SK-N-SH treated with all-trans-retinoic acid at 6 μM for 48 hours (cell line): ENCODE results near the gene GRID1.

Source experiments
- ATAC-seq: fragments of 200-7000 bp; cut with Tn5 transposase; 3 replicates; pipeline ENCODE4 v1.9.1; 2020; ENCODE audit warnings: mild to moderate bottlenecking, moderate library complexity
- ARNTL ChIP-seq: fragments of 450-650 bp; formaldehyde crosslinking; IDR thresholded peaks from 2 replicates; pipeline ENCODE4 v1.5.0; 2020; ENCODE audit warnings: low read depth, mild to moderate bottlenecking, moderate library complexity, borderline replicate concordance
- BACH2 ChIP-seq: fragments of 250-450 bp; sonication (Bioruptor Pico); IDR thresholded peaks from 2 replicates; pipeline ENCODE4 v1.9.0; 2021; ENCODE audit warnings: mild to moderate bottlenecking, borderline replicate concordance
- CSDC2 ChIP-seq: fragments of 250-450 bp; sonication (Bioruptor Pico); IDR thresholded peaks from 2 replicates; pipeline ENCODE4 v1.5.0; 2020; ENCODE audit warnings: mild to moderate bottlenecking, moderate library complexity
- ESRRG ChIP-seq: fragments of 250-450 bp; sonication (Bioruptor Pico); IDR thresholded peaks from 2 replicates; pipeline ENCODE4 v1.6.1; 2021; ENCODE audit warnings: mild to moderate bottlenecking
- GLIS3 ChIP-seq: fragments of 250-450 bp; sonication (Bioruptor Pico); IDR thresholded peaks from 2 replicates; pipeline ENCODE4 v1.5.0; 2020; ENCODE audit warnings: mild to moderate bottlenecking, moderate library complexity
- ISL1 ChIP-seq: fragments of 250-450 bp; sonication (Bioruptor Pico); IDR thresholded peaks from 2 replicates; pipeline ENCODE4 v2.1.2; 2022; ENCODE audit warnings: mild to moderate bottlenecking, moderate library complexity
- OSR1 ChIP-seq: fragments of 250-450 bp; sonication (Bioruptor Pico); IDR thresholded peaks from 2 replicates; pipeline ENCODE4 v1.8.0; 2022; ENCODE audit warnings: moderate library complexity, mild to moderate bottlenecking, inconsistent platforms
- PPARA ChIP-seq: fragments of 250-450 bp; sonication (Bioruptor Pico); IDR thresholded peaks from 2 replicates; pipeline ENCODE4 v1.5.0; 2020; ENCODE audit warnings: mild to moderate bottlenecking, borderline replicate concordance
- RARB ChIP-seq: fragments of 250-450 bp; sonication (Bioruptor Pico); IDR thresholded peaks from 2 replicates; pipeline ENCODE4 v1.8.0; 2021; ENCODE audit warnings: mild to moderate bottlenecking, moderate library complexity
- SNAI2 ChIP-seq: fragments of 250-450 bp; sonication (Bioruptor Pico); IDR thresholded peaks from 2 replicates; pipeline ENCODE4 v1.5.0; 2020; ENCODE audit warnings: mild to moderate bottlenecking, moderate library complexity
- TCF4 ChIP-seq: fragments of 250-450 bp; sonication (Bioruptor Pico); IDR thresholded peaks from 2 replicates; pipeline ENCODE4 v1.8.0; 2021; ENCODE audit warnings: mild to moderate bottlenecking, moderate library complexity, borderline replicate concordance
- TOX ChIP-seq: fragments of 250-450 bp; sonication (Bioruptor Pico); IDR thresholded peaks from 2 replicates; pipeline ENCODE4 v1.8.0; 2021; ENCODE audit warnings: mild to moderate bottlenecking, moderate library complexity, borderline replicate concordance
- ZC3H10 ChIP-seq: fragments of 250-450 bp; sonication (Bioruptor Pico); IDR thresholded peaks from 2 replicates; pipeline ENCODE4 v1.5.1; 2021; ENCODE audit warnings: mild to moderate bottlenecking, moderate library complexity
- ZFP3 ChIP-seq: fragments of 250-450 bp; sonication (Bioruptor Pico); IDR thresholded peaks from 2 replicates; pipeline ENCODE4 v1.5.0; 2020; ENCODE audit warnings: mild to moderate bottlenecking, moderate library complexity
- ZFP30 ChIP-seq: fragments of 450-650 bp; formaldehyde crosslinking; IDR thresholded peaks from 2 replicates; pipeline ENCODE4 v1.5.0; 2022; ENCODE audit warnings: mild to moderate bottlenecking, moderate library complexity
- ZNF565 ChIP-seq: fragments of 450-650 bp; formaldehyde crosslinking; conservative IDR thresholded peaks from 2 replicates; pipeline ENCODE4 v1.5.0; 2020; ENCODE audit warnings: low read depth, mild to moderate bottlenecking, moderate library complexity
- ZNF70 ChIP-seq: fragments of 450-650 bp; formaldehyde crosslinking; IDR thresholded peaks from 2 replicates; pipeline ENCODE4 v1.5.0; 2020; ENCODE audit warnings: mild to moderate bottlenecking, moderate library complexity
- ZNF8 ChIP-seq: fragments of 450-650 bp; formaldehyde crosslinking; IDR thresholded peaks from 2 replicates; pipeline ENCODE4 v1.5.0; 2020; ENCODE audit warnings: mild to moderate bottlenecking, moderate library complexity
- TF ChIP-seq, protein P1 (sequence below): fragments of 250-450 bp; sonication (Bioruptor Pico); IDR thresholded peaks from 2 replicates; pipeline ENCODE4 v1.5.1; 2020; ENCODE audit warnings: low read depth, mild to moderate bottlenecking, moderate library complexity
- TF ChIP-seq, protein P2 (sequence below): fragments of 250-450 bp; sonication (Bioruptor Pico); IDR thresholded peaks from 2 replicates; pipeline ENCODE4 v1.8.0; 2020; ENCODE audit warnings: mild to moderate bottlenecking, moderate library complexity, borderline replicate concordance
- TF ChIP-seq, protein P3 (sequence below): fragments of 250-450 bp; sonication (Bioruptor Pico); IDR thresholded peaks from 2 replicates; pipeline ENCODE4 v1.8.0; 2021; ENCODE audit warnings: low read depth, mild to moderate bottlenecking, moderate library complexity, borderline replicate concordance
- TF ChIP-seq, protein P4 (sequence below): fragments of 250-450 bp; sonication (Bioruptor Pico); IDR thresholded peaks from 2 replicates; pipeline ENCODE4 v1.5.1; 2021; ENCODE audit warnings: mild to moderate bottlenecking, moderate library complexity
- TF ChIP-seq, protein P5 (sequence below): fragments of 250-450 bp; sonication (Bioruptor Pico); IDR thresholded peaks from 2 replicates; pipeline ENCODE4 v1.5.0; 2020; ENCODE audit warnings: mild to moderate bottlenecking, moderate library complexity

GRID1 gene

DNA sequence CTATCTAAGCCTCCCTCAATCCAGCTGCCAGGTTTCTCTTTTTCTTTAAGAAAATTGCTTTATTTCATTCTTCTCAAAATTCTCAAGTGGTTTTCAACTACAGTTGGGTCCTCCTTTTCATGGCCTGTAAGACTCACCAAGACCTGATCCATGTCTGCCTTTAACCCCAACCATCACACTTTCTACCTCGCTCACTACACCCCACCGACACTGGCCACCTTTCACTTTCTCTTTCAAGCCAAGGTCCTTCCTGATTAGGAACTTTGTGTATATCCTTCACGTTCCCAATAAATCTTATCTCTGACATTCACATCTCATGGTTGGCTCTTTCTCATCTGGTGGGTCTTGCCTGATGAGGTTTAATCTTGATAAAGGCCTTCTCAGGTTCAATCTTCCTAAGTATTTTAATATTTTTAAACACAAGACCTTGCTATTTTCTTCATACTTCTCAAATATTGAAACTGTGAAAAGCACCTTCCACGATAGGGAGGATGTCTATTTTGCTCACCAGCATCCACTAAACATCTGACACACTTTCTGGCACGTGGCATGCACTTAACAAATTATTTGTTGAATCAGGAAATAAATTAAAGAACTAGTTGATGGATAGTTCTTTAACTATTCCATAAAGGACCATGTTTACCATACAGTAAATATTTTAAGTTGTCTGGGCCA, 624.8 kb downstream of the GRID1 start:
- ATAC-seq = no peak
- TF ChIP-seq ZFP3 (CRISPR knock-in tag) (no peak), ZC3H10 (CRISPR knock-in tag) (no peak), CSDC2 (CRISPR knock-in tag) (no peak), ZNF565 (no peak), ZFP30 (CRISPR knock-in tag) (no peak), ZNF70 (CRISPR knock-in tag) (no peak)
- TF ChIP-seq, protein P1, sequence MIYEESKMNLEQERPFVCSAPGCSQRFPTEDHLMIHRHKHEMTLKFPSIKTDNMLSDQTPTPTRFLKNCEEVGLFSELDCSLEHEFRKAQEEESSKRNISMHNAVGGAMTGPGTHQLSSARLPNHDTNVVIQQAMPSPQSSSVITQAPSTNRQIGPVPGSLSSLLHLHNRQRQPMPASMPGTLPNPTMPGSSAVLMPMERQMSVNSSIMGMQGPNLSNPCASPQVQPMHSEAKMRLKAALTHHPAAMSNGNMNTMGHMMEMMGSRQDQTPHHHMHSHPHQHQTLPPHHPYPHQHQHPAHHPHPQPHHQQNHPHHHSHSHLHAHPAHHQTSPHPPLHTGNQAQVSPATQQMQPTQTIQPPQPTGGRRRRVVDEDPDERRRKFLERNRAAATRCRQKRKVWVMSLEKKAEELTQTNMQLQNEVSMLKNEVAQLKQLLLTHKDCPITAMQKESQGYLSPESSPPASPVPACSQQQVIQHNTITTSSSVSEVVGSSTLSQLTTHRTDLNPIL (CRISPR knock-in tag) = no peak
- TF ChIP-seq, all 23 proteins: peak for 0

DNA sequence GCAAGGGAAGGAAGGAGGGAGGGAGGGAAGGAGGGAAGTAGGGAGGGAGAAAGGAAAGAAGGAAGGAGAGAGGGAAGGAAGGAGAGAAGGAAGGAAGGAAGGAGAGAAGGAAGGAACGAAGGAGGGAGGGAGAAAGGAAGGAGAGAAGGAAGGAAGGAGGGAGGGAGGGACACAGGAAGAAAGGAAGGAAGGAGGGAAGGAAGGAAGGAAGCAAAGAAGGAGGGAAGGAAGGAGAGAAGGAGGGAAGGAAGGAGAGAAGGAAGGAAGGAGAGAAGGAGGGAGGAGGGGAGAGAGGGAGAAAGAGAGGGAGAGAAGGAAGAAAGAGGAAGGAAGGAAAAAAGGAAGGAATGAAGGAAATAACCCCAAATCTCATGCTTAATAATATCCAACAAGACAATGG, 630.6 kb downstream of the GRID1 start:
- no peak for ATAC-seq
- no peak for TF ChIP-seq ZFP30 (CRISPR knock-in tag)
- TF ChIP-seq, protein P2, sequence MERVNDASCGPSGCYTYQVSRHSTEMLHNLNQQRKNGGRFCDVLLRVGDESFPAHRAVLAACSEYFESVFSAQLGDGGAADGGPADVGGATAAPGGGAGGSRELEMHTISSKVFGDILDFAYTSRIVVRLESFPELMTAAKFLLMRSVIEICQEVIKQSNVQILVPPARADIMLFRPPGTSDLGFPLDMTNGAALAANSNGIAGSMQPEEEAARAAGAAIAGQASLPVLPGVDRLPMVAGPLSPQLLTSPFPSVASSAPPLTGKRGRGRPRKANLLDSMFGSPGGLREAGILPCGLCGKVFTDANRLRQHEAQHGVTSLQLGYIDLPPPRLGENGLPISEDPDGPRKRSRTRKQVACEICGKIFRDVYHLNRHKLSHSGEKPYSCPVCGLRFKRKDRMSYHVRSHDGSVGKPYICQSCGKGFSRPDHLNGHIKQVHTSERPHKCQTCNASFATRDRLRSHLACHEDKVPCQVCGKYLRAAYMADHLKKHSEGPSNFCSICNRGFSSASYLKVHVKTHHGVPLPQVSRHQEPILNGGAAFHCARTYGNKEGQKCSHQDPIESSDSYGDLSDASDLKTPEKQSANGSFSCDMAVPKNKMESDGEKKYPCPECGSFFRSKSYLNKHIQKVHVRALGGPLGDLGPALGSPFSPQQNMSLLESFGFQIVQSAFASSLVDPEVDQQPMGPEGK = no peak
- no peak for TF ChIP-seq SNAI2
- TF ChIP-seq ZNF70 (CRISPR knock-in tag) = no peak
- TF ChIP-seq OSR1 (CRISPR knock-in tag) = no peak
- no peak for TF ChIP-seq ESRRG
- no peak for TF ChIP-seq CSDC2 (CRISPR knock-in tag)
- no peak for TF ChIP-seq GLIS3 (CRISPR knock-in tag)
- TF ChIP-seq TOX (CRISPR knock-in tag) = no peak

DNA sequence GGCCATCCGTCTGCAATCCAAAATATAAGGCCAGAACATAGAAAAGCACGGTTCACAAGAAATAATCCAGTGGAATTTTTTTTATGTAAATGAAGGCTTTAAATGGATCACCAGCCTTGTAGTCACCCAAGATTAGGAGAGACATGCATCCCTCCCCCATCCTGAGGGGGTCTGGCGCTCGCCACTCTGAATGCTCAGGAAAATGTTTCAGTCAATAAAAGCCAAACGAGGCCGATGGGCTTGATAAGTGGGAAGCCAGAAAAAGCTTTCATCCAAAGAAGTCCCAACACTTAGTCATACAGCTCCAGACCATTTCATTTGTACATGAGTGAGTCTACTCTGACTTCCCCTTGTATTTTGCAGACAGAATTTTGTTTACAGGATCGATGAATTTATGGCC, 631.8 kb downstream of the GRID1 start:
- TF ChIP-seq OSR1 (CRISPR knock-in tag) = no peak
- TF ChIP-seq GLIS3 (CRISPR knock-in tag) = no peak
- no peak for TF ChIP-seq SNAI2
- no peak for TF ChIP-seq BACH2 (CRISPR knock-in tag)
- TF ChIP-seq, protein P1 (CRISPR knock-in tag) = no peak
- TF ChIP-seq, protein P3, sequence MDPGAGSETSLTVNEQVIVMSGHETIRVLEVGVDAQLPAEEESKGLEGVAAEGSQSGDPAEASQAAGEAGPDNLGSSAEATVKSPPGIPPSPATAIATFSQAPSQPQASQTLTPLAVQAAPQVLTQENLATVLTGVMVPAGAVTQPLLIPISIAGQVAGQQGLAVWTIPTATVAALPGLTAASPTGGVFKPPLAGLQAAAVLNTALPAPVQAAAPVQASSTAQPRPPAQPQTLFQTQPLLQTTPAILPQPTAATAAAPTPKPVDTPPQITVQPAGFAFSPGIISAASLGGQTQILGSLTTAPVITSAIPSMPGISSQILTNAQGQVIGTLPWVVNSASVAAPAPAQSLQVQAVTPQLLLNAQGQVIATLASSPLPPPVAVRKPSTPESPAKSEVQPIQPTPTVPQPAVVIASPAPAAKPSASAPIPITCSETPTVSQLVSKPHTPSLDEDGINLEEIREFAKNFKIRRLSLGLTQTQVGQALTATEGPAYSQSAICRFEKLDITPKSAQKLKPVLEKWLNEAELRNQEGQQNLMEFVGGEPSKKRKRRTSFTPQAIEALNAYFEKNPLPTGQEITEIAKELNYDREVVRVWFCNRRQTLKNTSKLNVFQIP = no peak
- no peak for TF ChIP-seq ARNTL (CRISPR knock-in tag)
- no peak for TF ChIP-seq ZFP30 (CRISPR knock-in tag)
- TF ChIP-seq TCF4 (CRISPR knock-in tag) = no peak
- TF ChIP-seq, protein P4, sequence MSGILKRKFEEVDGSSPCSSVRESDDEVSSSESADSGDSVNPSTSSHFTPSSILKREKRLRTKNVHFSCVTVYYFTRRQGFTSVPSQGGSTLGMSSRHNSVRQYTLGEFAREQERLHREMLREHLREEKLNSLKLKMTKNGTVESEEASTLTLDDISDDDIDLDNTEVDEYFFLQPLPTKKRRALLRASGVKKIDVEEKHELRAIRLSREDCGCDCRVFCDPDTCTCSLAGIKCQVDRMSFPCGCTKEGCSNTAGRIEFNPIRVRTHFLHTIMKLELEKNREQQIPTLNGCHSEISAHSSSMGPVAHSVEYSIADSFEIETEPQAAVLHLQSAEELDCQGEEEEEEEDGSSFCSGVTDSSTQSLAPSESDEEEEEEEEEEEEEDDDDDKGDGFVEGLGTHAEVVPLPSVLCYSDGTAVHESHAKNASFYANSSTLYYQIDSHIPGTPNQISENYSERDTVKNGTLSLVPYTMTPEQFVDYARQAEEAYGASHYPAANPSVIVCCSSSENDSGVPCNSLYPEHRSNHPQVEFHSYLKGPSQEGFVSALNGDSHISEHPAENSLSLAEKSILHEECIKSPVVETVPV (CRISPR knock-in tag) = no peak
- no peak for TF ChIP-seq ZNF8 (CRISPR knock-in tag)
- no peak for TF ChIP-seq ZNF565
- TF ChIP-seq, protein P5, sequence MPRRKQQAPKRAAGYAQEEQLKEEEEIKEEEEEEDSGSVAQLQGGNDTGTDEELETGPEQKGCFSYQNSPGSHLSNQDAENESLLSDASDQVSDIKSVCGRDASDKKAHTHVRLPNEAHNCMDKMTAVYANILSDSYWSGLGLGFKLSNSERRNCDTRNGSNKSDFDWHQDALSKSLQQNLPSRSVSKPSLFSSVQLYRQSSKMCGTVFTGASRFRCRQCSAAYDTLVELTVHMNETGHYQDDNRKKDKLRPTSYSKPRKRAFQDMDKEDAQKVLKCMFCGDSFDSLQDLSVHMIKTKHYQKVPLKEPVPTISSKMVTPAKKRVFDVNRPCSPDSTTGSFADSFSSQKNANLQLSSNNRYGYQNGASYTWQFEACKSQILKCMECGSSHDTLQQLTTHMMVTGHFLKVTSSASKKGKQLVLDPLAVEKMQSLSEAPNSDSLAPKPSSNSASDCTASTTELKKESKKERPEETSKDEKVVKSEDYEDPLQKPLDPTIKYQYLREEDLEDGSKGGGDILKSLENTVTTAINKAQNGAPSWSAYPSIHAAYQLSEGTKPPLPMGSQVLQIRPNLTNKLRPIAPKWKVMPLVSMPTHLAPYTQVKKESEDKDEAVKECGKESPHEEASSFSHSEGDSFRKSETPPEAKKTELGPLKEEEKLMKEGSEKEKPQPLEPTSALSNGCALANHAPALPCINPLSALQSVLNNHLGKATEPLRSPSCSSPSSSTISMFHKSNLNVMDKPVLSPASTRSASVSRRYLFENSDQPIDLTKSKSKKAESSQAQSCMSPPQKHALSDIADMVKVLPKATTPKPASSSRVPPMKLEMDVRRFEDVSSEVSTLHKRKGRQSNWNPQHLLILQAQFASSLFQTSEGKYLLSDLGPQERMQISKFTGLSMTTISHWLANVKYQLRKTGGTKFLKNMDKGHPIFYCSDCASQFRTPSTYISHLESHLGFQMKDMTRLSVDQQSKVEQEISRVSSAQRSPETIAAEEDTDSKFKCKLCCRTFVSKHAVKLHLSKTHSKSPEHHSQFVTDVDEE (CRISPR knock-in tag) = no peak
- TF ChIP-seq RARB (CRISPR knock-in tag) = no peak
- TF ChIP-seq ISL1 = no peak
- TF ChIP-seq TOX (CRISPR knock-in tag) = no peak
- no peak for TF ChIP-seq CSDC2 (CRISPR knock-in tag)
- TF ChIP-seq ZNF70 (CRISPR knock-in tag) = no peak
- TF ChIP-seq PPARA = no peak
- no peak for ATAC-seq
